ENCODE data around the gene ROMO1.

Gene ROMO1

DNA sequence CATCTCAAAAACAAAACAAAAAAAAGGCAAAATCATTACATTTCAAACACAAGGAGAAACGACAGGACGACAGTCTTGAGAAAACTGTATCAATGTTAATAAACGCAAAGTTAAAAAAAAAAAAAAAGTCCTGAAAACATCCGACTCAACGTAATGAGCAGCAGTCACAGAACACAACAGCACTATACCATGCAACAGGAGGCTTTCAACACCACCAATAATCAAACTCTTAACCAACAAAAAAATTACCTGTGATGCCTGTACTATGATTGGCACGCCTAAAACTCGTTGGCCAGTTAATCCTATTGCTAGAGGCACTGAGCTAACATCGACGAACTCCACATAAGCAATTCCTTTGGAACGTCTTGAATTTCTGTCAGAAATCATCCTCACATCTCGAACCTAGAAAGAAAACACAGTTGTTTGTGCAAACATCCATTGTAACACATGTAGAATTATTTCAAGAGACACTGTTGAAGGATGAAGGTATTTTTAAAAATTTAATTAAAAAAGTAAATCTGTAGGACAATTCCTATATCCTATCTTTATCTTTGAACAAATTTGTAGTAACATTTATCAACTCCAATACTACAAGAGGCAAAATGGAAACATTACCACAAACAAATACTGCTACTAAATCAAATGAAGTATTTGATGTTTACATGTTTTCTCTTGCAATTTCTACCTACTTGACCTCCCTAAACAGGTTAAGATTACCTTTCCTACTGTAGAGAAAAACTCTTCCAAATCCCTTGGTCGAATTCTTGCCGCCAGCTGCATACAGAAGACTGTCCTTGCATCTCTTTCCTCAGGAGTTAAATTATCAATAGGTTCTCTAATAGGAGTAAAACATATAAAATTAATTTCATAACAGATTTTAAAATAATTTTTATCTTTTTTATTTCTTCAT, 25.4 kb downstream of the ROMO1 start:
- Histone ChIP-seq H3K4me1 (ENCODE audit: control insufficient read depth, insufficient read depth, low read length) (no peaks in the 10 kb centered on the region), H3K27ac (ENCODE audit: extremely low read depth, low read depth, low read length) (no peak overlapping the region), H3K9me3 (ENCODE audit: control insufficient read depth, insufficient read depth, low read depth, low read length) (no peaks in the 10 kb centered on the region), H3K36me3 (ENCODE audit: control insufficient read depth in 2 of 2, insufficient read depth in 1 of 2, low read length in 2 of 2) (peaks cover 93 to 98% of the 10 kb centered on the region in 2 experiments), H3K4me3 (ENCODE audit: low read depth, low read length) (no peak overlapping the region)
- no peak for TF ChIP-seq ZNF202 (tag by site-specific recombination; IDR thresholded peaks at IDR 0.05; ENCODE audit: borderline replicate concordance)
- no peak for TF ChIP-seq KLF1 (tag by site-specific recombination; IDR thresholded peaks at IDR 0.05)
- TF ChIP-seq ZNF16 (tag by site-specific recombination; IDR thresholded peaks at IDR 0.05; ENCODE audit: low read depth) = no peak
- no peak for TF ChIP-seq ZNF777 (tag by site-specific recombination; IDR thresholded peaks at IDR 0.05; ENCODE audit: borderline replicate concordance)
- 0 out of 2 replicates have a peak, but pooled peaks have one; percentile 28 for TF ChIP-seq ZNF600 (tag by site-specific recombination; IDR thresholded peaks at IDR 0.05)
- no peak for TF ChIP-seq GFI1B (tag by site-specific recombination; IDR thresholded peaks at IDR 0.05)
- TF ChIP-seq ZNF626 (tag by site-specific recombination; IDR thresholded peaks at IDR 0.05) = no peak
- peak; percentile 56 for TF ChIP-seq SCRT2 (tag by site-specific recombination; IDR thresholded peaks at IDR 0.05)
- TF ChIP-seq, protein P1, sequence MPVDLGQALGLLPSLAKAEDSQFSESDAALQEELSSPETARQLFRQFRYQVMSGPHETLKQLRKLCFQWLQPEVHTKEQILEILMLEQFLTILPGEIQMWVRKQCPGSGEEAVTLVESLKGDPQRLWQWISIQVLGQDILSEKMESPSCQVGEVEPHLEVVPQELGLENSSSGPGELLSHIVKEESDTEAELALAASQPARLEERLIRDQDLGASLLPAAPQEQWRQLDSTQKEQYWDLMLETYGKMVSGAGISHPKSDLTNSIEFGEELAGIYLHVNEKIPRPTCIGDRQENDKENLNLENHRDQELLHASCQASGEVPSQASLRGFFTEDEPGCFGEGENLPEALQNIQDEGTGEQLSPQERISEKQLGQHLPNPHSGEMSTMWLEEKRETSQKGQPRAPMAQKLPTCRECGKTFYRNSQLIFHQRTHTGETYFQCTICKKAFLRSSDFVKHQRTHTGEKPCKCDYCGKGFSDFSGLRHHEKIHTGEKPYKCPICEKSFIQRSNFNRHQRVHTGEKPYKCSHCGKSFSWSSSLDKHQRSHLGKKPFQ (tag by site-specific recombination; IDR thresholded peaks at IDR 0.05) = no peak
- TF ChIP-seq SCRT1 (tag by site-specific recombination; IDR thresholded peaks at IDR 0.05; ENCODE audit: borderline replicate concordance) = 0 out of 2 replicates have a peak, but pooled peaks have one; percentile 21
- no peak for TF ChIP-seq SP7 (tag by site-specific recombination; IDR thresholded peaks at IDR 0.05)
- TF ChIP-seq, protein P2, sequence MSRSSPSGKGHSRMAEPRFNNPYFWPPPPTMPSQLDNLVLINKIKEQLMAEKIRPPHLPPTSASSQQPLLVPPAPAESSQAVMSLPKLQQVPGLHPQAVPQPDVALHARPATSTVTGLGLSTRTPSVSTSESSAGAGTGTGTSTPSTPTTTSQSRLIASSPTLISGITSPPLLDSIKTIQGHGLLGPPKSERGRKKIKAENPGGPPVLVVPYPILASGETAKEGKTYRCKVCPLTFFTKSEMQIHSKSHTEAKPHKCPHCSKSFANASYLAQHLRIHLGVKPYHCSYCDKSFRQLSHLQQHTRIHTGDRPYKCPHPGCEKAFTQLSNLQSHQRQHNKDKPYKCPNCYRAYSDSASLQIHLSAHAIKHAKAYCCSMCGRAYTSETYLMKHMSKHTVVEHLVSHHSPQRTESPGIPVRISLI (tag by site-specific recombination; IDR thresholded peaks at IDR 0.05) = no peak
- no peak for TF ChIP-seq IKZF3 (tag by site-specific recombination; IDR thresholded peaks at IDR 0.05)
- TF ChIP-seq, protein P3, sequence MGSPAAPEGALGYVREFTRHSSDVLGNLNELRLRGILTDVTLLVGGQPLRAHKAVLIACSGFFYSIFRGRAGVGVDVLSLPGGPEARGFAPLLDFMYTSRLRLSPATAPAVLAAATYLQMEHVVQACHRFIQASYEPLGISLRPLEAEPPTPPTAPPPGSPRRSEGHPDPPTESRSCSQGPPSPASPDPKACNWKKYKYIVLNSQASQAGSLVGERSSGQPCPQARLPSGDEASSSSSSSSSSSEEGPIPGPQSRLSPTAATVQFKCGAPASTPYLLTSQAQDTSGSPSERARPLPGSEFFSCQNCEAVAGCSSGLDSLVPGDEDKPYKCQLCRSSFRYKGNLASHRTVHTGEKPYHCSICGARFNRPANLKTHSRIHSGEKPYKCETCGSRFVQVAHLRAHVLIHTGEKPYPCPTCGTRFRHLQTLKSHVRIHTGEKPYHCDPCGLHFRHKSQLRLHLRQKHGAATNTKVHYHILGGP (tag by site-specific recombination; IDR thresholded peaks at IDR 0.05) = no peak
- ChIA-PET CTCF (interaction anchor here (1.3 kb wide), 1 partner anchor 261 kb away, joined by 5 read pairs; no protein-coding TSS in a partner anchor), POLR2A (interaction anchor here (0.6 to 1.0 kb wide), 4 partner anchors 7 to 160 kb away, joined by 3 to 8 read pairs (median 3); partner anchors contain the start of genes NFS1 and ROMO1)

DNA sequence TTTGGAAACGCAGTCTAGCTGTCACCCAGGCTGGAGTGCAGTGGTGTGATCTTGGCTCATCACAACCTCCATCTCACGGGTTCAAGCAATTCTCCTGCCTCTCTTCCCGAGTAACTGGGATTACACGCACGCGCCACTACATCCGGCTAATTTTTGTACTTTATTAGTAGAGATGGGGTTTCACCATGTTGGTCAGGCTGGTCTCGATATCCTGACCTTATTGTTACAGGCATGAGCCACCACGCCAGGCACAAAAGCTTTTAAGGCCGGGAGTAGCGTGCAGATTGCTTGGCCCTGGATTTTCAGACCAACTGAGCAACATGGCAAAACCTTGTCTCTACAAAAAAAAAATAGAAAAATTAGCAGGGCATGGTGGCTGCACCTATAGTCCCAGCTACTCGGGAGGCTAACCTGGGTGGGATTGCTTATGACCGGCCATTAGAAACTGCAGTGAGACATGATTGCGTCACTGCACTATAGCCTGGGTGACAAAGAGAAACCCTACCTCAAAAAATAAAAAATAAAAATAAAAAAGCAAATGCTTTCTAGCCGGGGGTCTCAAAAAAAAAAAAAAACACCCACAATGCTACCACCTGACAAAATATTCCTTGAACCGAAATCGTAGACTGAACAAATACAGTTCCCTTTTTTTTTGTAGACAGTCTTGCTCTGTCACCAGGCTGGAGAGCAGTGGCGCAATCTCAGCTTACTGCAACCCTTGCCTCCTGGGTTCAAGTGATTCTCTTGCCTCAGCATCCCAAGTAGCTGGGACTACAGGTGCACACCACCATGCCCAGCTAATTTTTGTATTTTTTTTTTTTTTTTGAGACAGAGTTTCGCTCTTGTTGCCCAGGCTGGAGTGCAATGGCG, 27.9 kb downstream of the ROMO1 start:
- no peak overlapping the region for H3K27ac ChIP-seq (ENCODE audit: extremely low read depth, low read depth, low read length)
- no peak overlapping the region for H3K4me3 ChIP-seq (ENCODE audit: low read depth, low read length)
- peaks cover 82 to 98% of the 10 kb centered on the region in 2 experiments for H3K36me3 ChIP-seq (ENCODE audit: control insufficient read depth in 2 of 2, insufficient read depth in 1 of 2, low read length in 2 of 2)
- CTCF ChIA-PET = no interaction called here
- POLR2A ChIA-PET = interaction anchor here (0.7 to 2.3 kb wide), 5 partner anchors 13 to 115 kb away, joined by 3 to 21 read pairs (median 4); partner anchors contain the start of gene RBM39
- H3K4me1 ChIP-seq (ENCODE audit: control insufficient read depth, insufficient read depth, low read length) = no peaks in the 10 kb centered on the region
- TF ChIP-seq, protein P4, sequence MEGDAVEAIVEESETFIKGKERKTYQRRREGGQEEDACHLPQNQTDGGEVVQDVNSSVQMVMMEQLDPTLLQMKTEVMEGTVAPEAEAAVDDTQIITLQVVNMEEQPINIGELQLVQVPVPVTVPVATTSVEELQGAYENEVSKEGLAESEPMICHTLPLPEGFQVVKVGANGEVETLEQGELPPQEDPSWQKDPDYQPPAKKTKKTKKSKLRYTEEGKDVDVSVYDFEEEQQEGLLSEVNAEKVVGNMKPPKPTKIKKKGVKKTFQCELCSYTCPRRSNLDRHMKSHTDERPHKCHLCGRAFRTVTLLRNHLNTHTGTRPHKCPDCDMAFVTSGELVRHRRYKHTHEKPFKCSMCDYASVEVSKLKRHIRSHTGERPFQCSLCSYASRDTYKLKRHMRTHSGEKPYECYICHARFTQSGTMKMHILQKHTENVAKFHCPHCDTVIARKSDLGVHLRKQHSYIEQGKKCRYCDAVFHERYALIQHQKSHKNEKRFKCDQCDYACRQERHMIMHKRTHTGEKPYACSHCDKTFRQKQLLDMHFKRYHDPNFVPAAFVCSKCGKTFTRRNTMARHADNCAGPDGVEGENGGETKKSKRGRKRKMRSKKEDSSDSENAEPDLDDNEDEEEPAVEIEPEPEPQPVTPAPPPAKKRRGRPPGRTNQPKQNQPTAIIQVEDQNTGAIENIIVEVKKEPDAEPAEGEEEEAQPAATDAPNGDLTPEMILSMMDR (tag by site-specific recombination; IDR thresholded peaks at IDR 0.05) = no peak
- TF ChIP-seq ZBTB17 (tag by site-specific recombination; IDR thresholded peaks at IDR 0.05) (no peak), ZIC2 (tag by site-specific recombination; IDR thresholded peaks at IDR 0.05) (no peak), ZNF843 (tag by site-specific recombination; IDR thresholded peaks at IDR 0.05) (no peak)
- H3K9me3 ChIP-seq (ENCODE audit: control insufficient read depth, insufficient read depth, low read depth, low read length) = no peaks in the 10 kb centered on the region
